Heart right ventricle (tissue), 16 donors: ENCODE measurements around the gene RBBP4. TPM values are rescaled to one million over a fixed set of nuclear protein-coding genes. Genes with fewer than 3 reads are reported as not detected.
"Not testable (repeated sequence)": the region's sequence is repeated elsewhere in the genome, so short reads cannot be mapped to it uniquely, and the experiment has no call there.

Source experiments
- ATAC-seq, 8 donors: fragments of 200-7000 bp; cut with Tn5 transposase; one replicate each; pipeline ENCODE4 v1.9.1; 2020; ENCODE audit warnings: mild to moderate bottlenecking in 8 of 8, moderate library complexity in 8 of 8, moderate number of reproducible peaks in 1 of 8
- DNase-seq, 2 donors: peaks; one replicate each; pipeline ENCODE4 v3.0.0-alpha.2; 2020
- H3K27ac ChIP-seq, 10 donors: fragments of 200-600 bp; sonication (generic) in 2 of 10; one replicate each; pipeline versions ENCODE4 v1.5.0 to v1.8.0; 2020 to 2022; ENCODE audit warnings: mild to moderate bottlenecking in 3 of 10
- H3K27me3 ChIP-seq, 7 donors: fragments of 200-600 bp; one replicate each; pipeline ENCODE4 v1.8.0; 2021 to 2022; ENCODE audit warnings: mild to moderate bottlenecking in 2 of 7
- H3K36me3 ChIP-seq, 9 donors: fragments of 200-600 bp; sonication (generic) in 1 of 9; one replicate each; pipeline versions ENCODE4 v1.5.0 to v1.8.0; 2020 to 2022; ENCODE audit warnings: mild to moderate bottlenecking in 2 of 9
- H3K4me1 ChIP-seq, 9 donors: fragments of 200-600 bp; sonication (generic) in 1 of 9; one replicate each; pipeline versions ENCODE4 v1.5.0 to v1.8.0; 2020 to 2022; ENCODE audit warnings: mild to moderate bottlenecking in 4 of 9
- H3K4me3 ChIP-seq, 10 donors: fragments of 200-600 bp; sonication (generic) in 2 of 10; one replicate each; pipeline versions ENCODE4 v1.5.0 to v1.8.0; 2020 to 2022; ENCODE audit warnings: mild to moderate bottlenecking in 7 of 10, moderate library complexity in 2 of 10
- H3K9me3 ChIP-seq, 11 donors: fragments of 200-600 bp in 10 of 11; sonication (generic) in 2 of 11; one replicate each; pipeline versions ENCODE4 v1.5.0 to v1.8.0; 2013 to 2022; ENCODE audit warnings: mild to moderate bottlenecking in 2 of 11, control low read depth in 1 of 11, moderate library complexity in 1 of 11
- WGBS, 2 donors: extraction: QIAGEN DNeasy Blood & Tissue Kit; methylation state at CpG; one replicate each; pipeline ENCODE4 v1.1.7; 2013; ENCODE audit warnings: inconsistent platforms in 1 of 2; 5-methylcytosine and 5-hydroxymethylcytosine counted together
- intact Hi-C, 10 donors: fragments of 100-400 bp; cut with DNase I; formaldehyde crosslinking; loops; one replicate each; pipeline versions ENCODE4 v1.11.1 to v1.14.2; 2022
- polyA plus RNA-seq, 2 donors: library from polyadenylated mRNA; stranded (reverse); fragments of 200-250 nt; gene quantifications; one replicate each; pipeline ENCODE4 v1.2.3, GENCODE V29; 2013
- total RNA-seq, 10 donors: library from RNA; stranded (reverse); fragmentation: NEBNext Ultra II Directional in 3 of 10; extraction: Animal tissue kit (Norgen Biotek cat#: 25700) in 3 of 10; gene quantifications; one replicate each; pipeline versions ENCODE4 v1.2.1 to v1.2.4, GENCODE V29; 2021 to 2023
- TF ChIP-seq, protein P1 (sequence below), 9 donors: fragments of 200-600 bp; sonication (generic) in 2 of 9; IDR thresholded peaks; one replicate each; pipeline versions ENCODE4 v1.5.0 to v1.8.0; 2021 to 2022; ENCODE audit warnings: antibody characterized with exemption in 9 of 9, mild to moderate bottlenecking in 5 of 9, moderate library complexity in 1 of 9
- donor health status: Arrhythmogenic right ventricular cardiomyopathy.
- donor health status: ischemic (EF 13 %, LVEDD 7.1; RV severe dilation, severe dysfunction).
- donor health status: healthy with polysubstance abuse.
- donor health status: DM: no; HTN: yes; CAD: no.
- donor health status: DM: no; HTN: no; CAD: no.
- donor health status: ischemic (EF 25% LVEDD 6.9; RV normal size, moderate dysfunction).
- donor health status: ischemic (EF 25% LVEDD 5.7; RV mildly dilated, moderate dysfunction).
- donor health status: healthy.
- donor health status: DM: yes; HTN: yes; CAD: no.
- donor health status: Ischemic cardiomyopathy.
- donor health status: ischemic (EF 35%, LVEDD 5.7; RV mildly dilated, moderate dysfunction).
- donor health status: nonischemic (EF 11% LVEDD 7.7; RV severe dilation, severe dysfunction).
- donor health status: DM: yes; HTN: yes; CAD: no.
- donor health status: PGD.
- donor health status: ischemic (EF 29% LVEDD 5.4; RV normal size, mild dysfunction).
- donor health status: nonischemic (EF 23%, LVEDD 6.1; RV moderate dilation, normal function).

Gene RBBP4
- total and polyA plus RNA-seq, 12 donors: 17.9 to 119 (median 109) TPM

DNA sequence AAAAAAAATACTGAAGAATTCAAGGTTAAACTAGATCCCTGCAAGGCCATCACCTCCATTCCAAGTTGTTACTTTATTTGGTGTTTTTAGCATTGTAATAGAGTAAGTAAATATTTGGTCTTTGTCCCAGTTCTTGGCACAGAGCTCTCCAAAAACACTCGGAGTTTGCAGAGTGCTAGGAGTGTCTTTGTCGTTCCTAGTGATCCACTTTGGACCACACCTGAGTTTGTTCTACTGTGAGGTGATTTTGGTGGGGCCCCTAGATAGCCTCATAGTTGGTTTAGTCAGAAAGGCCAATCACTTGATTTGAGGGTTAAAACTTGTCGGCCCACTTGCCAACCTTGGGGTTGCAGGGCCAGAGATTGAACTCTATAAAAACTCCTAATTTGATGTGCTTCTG is 25.9 kb downstream of the RBBP4 start:
- Histone ChIP-seq H3K27ac (no peak overlapping the region), H3K27me3 (no peaks in the 10 kb centered on the region), H3K9me3 (no peaks in the 10 kb centered on the region), H3K4me3 (no peak overlapping the region), H3K36me3 (peaks cover 0 to 100% (median 64%) of the 10 kb centered on the region in 9 donors), H3K4me1 (peaks cover 0 to 16% (median 10%) of the 10 kb centered on the region in 9 donors)
- ATAC-seq: no peak
- WGBS, 2 donors: 55 to 63% methylated on average over 3 of the region's 3 CpGs
- intact Hi-C loops: no loop called here
- TF ChIP-seq, protein P1, sequence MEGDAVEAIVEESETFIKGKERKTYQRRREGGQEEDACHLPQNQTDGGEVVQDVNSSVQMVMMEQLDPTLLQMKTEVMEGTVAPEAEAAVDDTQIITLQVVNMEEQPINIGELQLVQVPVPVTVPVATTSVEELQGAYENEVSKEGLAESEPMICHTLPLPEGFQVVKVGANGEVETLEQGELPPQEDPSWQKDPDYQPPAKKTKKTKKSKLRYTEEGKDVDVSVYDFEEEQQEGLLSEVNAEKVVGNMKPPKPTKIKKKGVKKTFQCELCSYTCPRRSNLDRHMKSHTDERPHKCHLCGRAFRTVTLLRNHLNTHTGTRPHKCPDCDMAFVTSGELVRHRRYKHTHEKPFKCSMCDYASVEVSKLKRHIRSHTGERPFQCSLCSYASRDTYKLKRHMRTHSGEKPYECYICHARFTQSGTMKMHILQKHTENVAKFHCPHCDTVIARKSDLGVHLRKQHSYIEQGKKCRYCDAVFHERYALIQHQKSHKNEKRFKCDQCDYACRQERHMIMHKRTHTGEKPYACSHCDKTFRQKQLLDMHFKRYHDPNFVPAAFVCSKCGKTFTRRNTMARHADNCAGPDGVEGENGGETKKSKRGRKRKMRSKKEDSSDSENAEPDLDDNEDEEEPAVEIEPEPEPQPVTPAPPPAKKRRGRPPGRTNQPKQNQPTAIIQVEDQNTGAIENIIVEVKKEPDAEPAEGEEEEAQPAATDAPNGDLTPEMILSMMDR (IDR thresholded peaks at IDR 0.05): no peak
- DNase-seq: no peak

DNA sequence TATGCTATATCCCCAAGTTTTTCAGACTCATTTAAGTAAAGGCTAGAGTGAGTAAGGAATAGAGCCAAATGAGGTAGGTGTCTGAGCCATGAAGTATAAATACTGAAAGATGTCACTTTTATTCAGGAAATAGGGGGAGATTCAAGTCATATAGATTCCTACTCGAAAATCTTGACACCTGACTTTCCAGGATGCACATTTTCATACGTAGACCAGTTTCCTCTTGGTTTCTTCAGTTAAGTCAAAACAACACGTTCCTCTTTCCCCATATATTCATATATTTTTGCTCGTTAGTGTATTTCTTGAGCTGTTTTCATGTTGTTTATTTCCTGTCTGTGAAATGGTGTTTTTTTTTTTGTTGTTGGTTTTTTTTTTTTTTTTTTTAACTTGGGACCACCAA is 29.0 kb downstream of the RBBP4 start:
- H3K27me3 ChIP-seq, intact Hi-C loops, H3K27ac ChIP-seq, ATAC-seq, H3K9me3 ChIP-seq, DNase-seq, H3K4me3 ChIP-seq: not testable (repeated sequence)
- WGBS, 2 donors: 79 to 90% methylated on average over 4 of the region's 4 CpGs
- H3K36me3 ChIP-seq: peaks cover 0 to 100% (median 42%) of the 10 kb centered on the region in 9 donors
- H3K4me1 ChIP-seq: peaks cover 3 to 31% (median 19%) of the 10 kb centered on the region in 9 donors

DNA sequence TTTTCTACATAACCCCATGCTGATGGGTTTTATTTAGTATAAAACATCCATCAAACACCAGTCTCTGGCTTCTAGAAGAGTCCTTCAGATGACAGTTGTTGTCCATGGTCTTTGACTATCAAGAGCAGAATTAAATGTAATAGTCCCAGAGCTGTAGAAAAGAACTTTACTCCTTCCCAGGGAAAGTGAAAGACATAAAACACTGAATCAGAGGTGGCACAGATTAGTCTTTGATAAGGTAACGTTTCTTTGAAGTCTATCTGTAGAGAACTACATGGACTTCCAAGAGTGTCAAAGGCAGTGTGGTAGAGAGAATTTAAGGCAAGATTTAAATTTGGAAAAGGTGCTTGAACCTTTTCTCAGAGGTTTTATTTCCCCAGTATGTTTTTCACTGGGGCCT is 29.6 kb downstream of the RBBP4 start:
- no peak overlapping the region for H3K4me3 ChIP-seq
- ATAC-seq: no peak
- TF ChIP-seq, protein P1 (IDR thresholded peaks at IDR 0.05): no peak
- no peaks in the 10 kb centered on the region for H3K27me3 ChIP-seq
- peak overlapping the region in 1 of 10 donors; percentile 26 for H3K27ac ChIP-seq
- intact Hi-C loops: no loop called here
- DNase-seq: no peak
- WGBS, 2 donors: 81 to 91% methylated on average over 1 of the region's 1 CpG
- peaks cover 0 to 100% (median 39%) of the 10 kb centered on the region in 9 donors for H3K36me3 ChIP-seq
- H3K4me1 ChIP-seq: peaks cover 7 to 38% (median 21%) of the 10 kb centered on the region in 9 donors
- no peaks in the 10 kb centered on the region for H3K9me3 ChIP-seq

DNA sequence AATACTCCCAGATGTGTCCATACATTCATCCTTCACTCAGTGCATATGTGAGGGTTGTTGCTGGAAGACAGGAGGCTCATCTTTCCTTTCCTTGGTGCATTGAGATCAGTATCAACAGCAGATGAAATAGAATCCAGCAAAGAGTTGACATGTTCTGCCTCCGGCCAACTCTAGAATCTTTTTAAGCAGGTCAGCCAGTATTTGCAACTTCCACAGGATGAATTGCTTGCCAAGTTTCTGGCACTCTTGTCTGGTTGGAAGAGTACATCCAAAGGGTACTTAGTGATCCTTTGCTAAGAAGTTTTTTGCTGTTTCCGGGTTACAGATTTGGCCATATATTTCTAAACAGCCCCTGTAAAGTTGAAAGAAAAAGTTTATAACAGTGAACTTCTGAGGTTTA is 30.5 kb downstream of the RBBP4 start:
- Histone ChIP-seq H3K27ac (no peak overlapping the region), H3K36me3 (peaks cover 0 to 100% (median 34%) of the 10 kb centered on the region in 9 donors), H3K4me3 (no peak overlapping the region), H3K27me3 (no peaks in the 10 kb centered on the region), H3K4me1 (peaks cover 7 to 46% (median 21%) of the 10 kb centered on the region in 9 donors), H3K9me3 (no peaks in the 10 kb centered on the region)
- intact Hi-C loops: no loop called here
- ATAC-seq (peak in 5 of 8 donors; percentile 9 to 70 (median 42)), DNase-seq (no peak)
- TF ChIP-seq, protein P1 (IDR thresholded peaks at IDR 0.05): no peak
- WGBS, 2 donors: 23 to 27% methylated on average over 2 of the region's 2 CpGs

DNA sequence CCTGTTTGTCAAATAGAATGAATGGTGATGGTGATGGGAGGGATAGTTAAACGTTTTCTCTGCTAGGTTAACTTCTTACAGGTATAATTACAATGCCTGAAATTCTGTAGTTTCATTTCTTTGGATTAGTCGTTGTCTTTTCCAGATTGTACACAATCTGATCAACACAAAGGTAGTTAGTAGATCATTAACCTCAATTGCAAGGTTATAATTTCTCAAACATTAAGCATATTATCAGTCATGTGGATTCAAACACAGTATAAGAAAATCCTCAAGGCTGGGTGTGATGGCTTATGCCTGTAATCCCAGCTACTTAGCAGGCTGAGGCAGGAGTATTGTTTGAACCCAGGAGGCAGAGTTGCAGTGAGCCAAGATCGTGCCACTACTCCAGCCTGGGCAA is 31.0 kb downstream of the RBBP4 start:
- no peaks in the 10 kb centered on the region for H3K27me3 ChIP-seq
- no peak for ATAC-seq
- peaks cover 0 to 100% (median 34%) of the 10 kb centered on the region in 9 donors for H3K36me3 ChIP-seq
- H3K4me1 ChIP-seq: peaks cover 7 to 48% (median 21%) of the 10 kb centered on the region in 9 donors
- no peak overlapping the region for H3K27ac ChIP-seq
- 82 to 84% methylated on average over 3 of the region's 3 CpGs for WGBS, 2 donors
- TF ChIP-seq, protein P1 (IDR thresholded peaks at IDR 0.05): no peak
- no peak overlapping the region for H3K4me3 ChIP-seq
- intact Hi-C loops: no loop called here
- no peak for DNase-seq
- no peaks in the 10 kb centered on the region for H3K9me3 ChIP-seq
